Activated T-cell treated with anti-CD3 and anti-CD28 coated beads for 48 hours (primary cell): ENCODE measurements around the gene GUCY2C.

Source experiments
- DNase-seq: peaks from one replicate; pipeline ENCODE4 v3.0.0-alpha.2; 2020; ENCODE audit warnings: low read depth

Gene GUCY2C

GRCh38 chr12:14570231-14570630, 126.2 kb downstream of the GUCY2C start:
- DNase-seq = no peak

- peak; percentile 8 for DNase-seq
Measured at GRCh38 chr12:14567351-14568162, 128.8 kb downstream of the GUCY2C start, which contains the start of gene PLBD1. PLBD1 (minus strand) TSS chr12:14567883; CDS start chr12:14567696, 187 bp downstream.

GRCh38 chr12:14564336-14564959, 132.0 kb downstream of the GUCY2C start:
- DNase-seq = no peak

- no peak for DNase-seq
Measured at GRCh38 chr12:14563046-14563445, 133.4 kb downstream of the GUCY2C start.
